HG02642 (cell line): ENCODE measurements around the gene TLL2.
A peak's percentile ranks its signal among the peaks of the same experiment; 100 is the strongest.

Source experiments
- ATAC-seq: cut with Tn5 transposase; IDR thresholded peaks from one replicate; pipeline ENCODE4 v1.9.1; 2021; ENCODE audit warnings: mild to moderate bottlenecking; ENCODE audit not compliant: unreplicated experiment, poor library complexity

TLL2 gene

DNA sequence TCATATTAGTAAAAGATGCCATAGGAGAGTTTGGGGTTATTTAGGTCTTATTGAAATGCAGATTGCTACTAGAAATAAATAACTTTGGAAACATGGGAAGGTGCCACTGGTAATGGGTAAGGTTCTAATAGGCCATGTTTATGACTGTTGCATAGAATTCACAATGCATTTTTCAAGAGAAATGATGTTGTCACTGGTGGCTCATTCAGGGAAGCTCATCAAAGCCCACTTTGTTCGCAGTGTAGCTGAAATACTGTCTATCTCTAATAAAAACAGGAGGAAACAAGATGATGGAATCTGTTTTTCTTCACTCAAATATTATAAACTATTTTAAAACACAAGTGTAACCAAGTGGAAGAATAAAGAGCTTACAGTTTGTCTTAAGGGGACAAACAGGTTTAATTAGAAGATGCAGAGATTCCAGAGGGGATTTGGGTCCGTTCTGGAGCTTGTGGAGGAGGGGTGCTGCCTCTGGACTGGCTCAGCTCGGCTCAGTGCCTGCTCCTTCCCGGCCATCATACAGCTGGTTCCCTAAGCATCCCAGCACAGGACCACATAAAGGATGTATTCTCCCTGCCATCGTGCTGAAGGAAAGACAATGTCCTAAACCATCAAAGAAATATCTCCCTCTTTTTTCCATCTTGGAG, 175.3 kb downstream of the TLL2 start:
- ATAC-seq, result no peak

DNA sequence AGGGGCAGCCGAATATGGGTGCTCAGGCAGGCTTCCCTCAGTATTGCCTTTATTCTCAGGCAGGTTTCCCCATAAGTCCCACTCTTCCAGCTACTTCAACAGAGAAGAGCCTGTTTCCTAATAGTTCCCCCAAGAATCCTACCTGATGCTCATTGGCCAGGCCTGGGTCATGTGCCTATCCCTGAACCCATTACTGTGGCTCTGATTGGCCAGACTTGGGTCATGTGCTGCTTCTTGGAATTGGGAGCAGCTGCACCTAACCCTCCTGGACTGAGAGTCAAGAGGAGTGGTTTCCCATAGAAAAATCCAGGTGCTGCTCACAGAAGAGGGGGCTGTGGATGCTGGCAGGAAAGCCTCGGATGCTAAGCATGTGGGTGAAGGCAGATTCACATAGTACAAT, 176.6 kb downstream of the TLL2 start:
- no peak for ATAC-seq

DNA sequence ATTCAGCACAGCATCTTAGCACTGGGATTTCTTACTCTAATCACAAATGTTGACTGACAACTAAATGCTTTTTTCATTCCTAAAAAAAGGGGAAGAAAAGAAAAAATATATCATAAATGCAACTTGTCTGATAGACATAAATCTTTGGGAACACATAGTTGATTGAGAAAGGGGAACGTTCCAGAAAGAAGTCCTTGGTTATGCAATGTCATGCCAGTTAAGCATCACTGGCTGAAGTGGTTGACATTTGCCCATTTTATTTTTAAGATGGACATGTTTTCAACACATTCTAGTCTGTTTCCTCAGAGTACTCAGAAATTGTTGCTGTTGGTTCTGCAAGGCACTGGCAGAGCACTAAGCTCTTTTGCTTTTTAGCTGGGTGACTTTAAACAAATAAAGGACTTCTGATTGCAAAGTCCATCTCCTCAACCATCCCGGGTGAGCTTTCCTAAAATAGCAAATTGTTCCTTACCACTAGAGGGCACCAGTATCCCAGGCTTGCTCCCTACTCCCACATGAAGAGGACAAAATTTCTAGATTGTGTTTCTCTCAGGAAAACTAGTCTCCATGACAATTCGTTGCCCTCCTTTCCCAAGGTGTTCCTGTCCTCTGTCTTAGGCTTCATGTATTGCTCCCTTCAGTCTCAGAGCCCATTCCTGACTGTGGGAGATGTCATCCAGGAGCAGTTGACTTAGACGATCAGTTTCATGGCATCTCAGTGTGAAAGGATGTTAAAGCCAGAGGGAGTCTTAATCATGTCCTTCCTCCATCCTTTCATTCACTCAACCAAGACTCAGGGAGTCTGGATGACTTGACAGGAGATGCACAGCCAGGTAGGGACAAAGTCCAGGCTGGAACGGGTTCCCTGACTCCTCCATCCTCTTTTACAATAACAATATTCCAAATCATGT, 178.9 kb downstream of the TLL2 start:
- no peak for ATAC-seq

DNA sequence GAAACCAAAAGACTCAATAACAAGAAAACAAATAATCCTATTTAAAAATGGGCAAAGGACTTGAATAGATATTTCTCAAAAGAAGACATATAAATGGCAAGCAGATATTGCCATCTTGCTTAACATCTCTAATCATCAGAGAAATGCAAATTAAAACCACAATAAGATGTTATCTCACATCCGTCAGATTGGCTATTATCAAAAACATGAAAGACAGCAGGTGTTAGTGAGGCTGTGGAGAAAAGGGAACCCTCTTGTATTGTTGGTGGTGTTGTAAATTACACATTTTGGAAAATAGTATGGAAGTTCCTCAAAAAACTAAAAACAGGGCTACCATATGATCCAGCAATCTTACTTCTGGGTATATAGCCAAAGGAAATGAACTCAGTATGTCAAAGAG, 180.6 kb downstream of the TLL2 start:
- ATAC-seq, result no peak

DNA sequence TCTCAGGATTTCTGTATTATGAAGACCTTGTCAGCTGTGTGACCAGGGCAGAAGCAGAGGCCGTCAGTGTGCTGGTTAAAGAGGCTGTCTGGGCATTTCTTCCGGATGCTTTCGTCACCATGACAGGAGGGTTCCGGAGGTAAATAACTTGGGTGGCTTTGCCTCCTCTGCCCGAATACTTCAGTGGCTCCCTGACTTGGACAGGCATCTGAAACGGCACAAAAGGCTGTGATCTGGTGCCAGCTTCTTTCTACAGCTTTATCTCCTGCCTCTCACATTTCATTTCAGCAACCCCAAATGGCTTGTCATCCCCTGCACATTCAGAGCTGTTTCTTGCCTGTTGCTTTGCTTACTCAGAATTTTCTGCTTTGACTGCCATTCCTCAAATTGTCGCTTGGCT, 186.3 kb downstream of the TLL2 start:
- ATAC-seq, result no peak

DNA sequence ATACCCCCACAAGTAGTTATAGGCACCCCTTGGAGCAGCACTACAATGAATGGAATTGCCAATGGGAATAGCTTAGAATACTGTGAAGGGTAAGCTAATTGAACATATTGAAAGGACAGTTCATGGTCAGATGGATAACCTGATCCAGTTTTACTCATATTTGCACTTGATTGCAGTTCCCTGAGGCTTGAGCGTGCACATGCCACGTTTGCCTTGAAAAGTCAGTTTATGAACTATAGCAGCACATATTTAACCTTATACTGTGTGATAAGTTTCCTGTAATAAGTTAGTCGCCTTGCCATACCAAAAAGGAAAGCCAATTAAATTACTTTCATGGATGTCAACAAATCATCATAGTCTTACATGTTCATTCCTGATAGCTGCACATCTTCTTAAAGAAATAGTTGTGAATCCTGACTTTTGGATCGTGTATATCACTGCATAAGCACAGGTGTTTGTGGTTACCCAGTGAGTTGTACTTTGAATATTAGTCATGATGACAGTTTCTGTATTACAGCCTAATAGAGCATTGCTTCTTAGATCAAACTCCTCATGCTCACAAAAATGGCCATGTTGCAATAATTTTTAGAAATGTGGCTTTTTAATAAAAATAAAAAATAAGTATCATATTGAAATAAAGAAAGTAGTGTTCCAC, 187.9 kb downstream of the TLL2 start:
- ATAC-seq, result peak; percentile 93

DNA sequence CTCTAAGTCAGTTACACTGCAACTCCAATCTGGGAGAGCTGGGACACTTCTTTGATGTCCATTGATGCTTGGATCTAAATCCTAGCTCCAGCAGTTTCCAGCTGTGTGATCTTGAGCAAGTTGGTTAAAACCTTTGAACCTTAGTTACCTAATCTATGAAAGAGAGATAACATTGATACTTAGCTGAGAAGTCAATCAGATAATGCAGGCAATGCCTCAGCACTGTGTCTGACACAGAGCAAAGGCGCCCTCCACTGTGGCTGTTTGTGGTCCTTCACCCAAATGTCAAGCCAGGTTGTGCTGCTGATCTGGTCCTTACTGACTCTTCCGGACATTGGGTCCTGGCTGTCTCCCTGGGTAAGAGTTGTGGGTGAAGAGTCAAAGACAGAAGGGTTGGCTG, 189.3 kb downstream of the TLL2 start:
- ATAC-seq, result no peak

DNA sequence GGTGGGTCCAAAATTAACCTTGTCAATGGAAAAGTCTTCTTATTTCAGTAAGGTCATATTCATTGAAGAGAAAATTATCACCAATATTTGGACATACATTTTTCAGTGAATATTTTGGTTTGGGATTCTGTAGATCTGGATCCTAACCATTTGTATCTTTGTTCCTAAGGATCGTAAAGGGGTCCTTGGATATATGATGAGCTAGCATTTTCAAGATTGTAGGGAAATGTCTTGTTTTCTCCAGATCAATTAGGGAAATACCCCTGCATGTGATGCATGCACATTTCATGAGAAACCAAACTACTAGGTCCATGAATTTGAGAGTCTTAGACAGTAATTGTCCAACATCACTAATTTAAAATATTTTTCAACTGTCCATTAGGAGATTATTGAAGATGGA, 191.5 kb downstream of the TLL2 start:
- ATAC-seq, result no peak

DNA sequence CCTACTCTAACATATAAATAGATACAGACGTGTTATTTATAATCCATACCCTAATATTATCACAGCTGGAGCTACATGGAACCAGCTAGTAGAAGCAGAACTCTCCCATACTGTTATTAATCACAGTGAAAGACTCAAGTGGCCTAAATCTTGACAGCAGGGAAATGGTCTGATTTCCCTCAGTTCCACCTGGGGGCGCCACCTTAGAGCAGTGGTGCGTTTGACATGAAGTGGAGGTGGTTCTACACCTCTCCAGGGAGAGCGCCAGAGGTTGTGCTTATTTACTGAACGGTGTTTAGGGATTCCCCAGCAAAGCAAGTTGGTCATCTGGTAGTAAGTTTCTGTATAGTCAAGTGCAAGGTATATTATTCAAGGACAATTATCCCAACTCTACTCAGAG, 191.9 kb downstream of the TLL2 start:
- ATAC-seq, result no peak

DNA sequence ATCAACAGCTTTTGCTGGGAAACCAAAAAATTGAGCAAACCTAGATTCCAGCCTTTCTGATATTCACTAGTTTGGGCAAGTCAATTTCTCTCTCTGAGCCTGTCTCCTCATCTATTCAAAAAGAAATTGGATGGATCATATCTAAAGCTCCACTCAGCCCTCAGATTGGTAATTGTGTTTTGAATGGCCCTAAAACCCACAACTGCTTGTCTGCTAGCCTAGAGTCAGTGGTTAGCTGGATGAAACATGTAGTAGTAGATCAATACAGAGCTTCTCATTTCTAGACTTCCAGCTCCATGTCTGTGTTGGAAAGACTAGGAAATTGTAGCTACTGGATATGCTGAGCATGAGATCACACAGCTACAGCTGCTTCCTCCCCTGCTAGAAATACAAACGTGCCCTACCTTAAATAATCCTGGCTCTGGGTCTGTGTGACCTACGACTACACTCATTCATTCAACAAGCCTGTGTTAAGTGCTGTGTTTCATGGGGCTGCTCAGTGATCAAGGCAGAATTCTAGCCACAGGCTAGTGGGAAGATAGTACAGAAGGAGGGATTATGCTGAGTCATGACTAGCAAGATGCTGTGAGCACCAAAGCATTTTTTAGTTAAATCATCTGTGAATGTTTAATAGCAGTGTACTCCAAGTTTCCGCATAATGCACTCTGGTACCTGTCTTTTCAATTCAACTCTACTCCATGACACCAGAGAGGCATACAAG, 193.8 kb downstream of the TLL2 start:
- ATAC-seq, result no peak

DNA sequence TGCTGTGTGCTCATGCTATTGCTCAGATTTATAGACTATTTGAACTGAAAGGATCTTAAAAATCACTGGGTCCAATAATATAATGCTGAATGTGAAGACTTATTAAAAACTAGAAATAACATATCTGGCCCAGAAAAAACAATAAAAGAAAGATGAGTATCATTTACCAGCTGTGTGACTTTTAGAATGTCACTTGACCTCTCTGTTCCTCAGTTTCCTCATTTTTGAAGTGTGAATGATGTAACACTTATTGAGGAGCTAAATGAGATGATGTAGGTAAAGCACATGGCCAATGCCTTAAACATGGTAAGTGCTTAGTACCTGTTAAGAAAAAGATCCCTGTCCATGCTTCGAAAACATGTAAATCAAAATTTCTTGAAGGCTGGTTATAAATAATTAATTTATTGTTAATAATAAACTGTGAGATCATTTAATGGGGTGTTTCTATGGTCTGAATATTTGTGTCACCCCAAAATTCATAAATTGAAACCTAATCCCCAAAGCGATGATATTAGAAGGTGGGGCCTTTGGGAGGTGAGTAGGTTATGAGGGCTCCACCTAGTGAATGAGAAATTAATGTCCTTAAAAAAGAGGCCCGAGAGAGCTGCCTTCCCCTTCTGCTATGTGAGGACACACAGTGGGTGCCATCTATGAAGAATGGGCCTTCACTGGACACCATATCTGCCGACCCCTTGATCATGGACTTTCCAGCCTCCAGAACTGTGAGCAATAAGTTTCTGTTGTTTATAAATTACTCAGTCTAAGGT, 196.5 kb downstream of the TLL2 start:
- no peak for ATAC-seq
